Nucleus accumbens (tissue), 56 donors: ENCODE results near the gene ZNF746.
"Not testable (repeated sequence)": the region's sequence is repeated elsewhere in the genome, so short reads cannot be mapped to it uniquely, and the experiment has no call there.

Experiments
- DNase-seq, 56 donors: peaks; one replicate each; lab custom pipeline; 2025; lab: John Stamatoyannopoulos, UW

Gene ZNF746

GRCh38 chr7:149497467-149498261 is at the start of gene ZNF746:
ZNF746 (minus strand) TSS chr7:149497809; CDS start chr7:149497536, 273 bp downstream.
- peak in 43 of 56 donors; percentile 14 to 76 (median 50) for DNase-seq

DNA sequence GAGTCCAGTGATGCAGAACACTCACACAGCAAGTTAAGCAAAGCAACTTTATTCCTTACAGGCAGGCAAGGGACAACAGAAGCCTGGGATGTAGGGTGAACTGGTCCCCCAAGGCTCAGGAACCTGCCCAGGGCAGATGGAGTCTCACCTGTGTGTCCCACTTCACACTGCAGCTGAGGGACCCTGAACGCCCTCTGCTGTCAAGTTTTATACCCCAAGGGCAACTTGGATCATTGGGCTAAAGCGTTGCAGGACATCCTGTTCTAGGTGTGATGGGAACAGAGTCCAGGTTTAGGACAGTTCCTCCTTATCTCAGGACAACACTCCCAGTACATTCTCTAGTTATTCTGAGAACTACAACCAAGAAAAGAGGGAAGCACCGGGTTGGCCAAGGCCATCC is 49.5 kb upstream of the ZNF746 start:
- DNase-seq = no peak

- DNase-seq = no peak
Measured at GRCh38 chr7:149546331-149546730, 48.7 kb upstream of the ZNF746 start.

GRCh38 chr7:149544028-149544427 is 46.4 kb upstream of the ZNF746 start:
- no peak for DNase-seq

- no peak for DNase-seq
Measured at GRCh38 chr7:149532654-149533053, 35.0 kb upstream of the ZNF746 start.

DNA sequence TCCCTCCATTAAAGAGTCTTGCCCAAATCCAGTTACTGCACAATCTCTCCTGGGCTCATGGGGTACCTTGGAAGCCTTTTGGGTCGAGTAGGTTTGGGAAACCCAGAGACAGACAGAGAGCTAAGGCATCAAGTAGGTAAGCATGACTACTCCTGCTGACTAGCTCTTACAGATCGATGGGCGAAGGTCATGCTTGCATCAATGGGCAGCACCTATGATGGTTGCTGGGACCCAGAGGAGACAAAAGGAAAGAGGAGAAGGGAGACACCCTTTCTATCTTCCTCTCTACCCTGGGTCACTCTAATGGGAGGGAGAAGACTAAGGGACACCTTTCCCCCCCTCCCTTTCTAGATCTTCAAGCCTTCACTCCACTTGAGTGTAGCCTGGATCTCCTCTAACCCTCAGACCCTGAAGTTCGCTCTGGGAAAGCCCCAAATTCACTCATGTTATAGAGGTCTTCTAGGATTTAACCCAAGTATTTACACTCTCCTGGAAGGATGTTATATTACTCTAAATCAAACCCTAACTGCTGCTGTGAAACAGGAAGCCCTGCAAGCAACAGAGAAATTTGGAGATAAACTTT is 31.6 kb upstream of the ZNF746 start:
- no peak for DNase-seq

GRCh38 chr7:149527414-149527813 is 29.8 kb upstream of the ZNF746 start:
- DNase-seq = no peak

DNA sequence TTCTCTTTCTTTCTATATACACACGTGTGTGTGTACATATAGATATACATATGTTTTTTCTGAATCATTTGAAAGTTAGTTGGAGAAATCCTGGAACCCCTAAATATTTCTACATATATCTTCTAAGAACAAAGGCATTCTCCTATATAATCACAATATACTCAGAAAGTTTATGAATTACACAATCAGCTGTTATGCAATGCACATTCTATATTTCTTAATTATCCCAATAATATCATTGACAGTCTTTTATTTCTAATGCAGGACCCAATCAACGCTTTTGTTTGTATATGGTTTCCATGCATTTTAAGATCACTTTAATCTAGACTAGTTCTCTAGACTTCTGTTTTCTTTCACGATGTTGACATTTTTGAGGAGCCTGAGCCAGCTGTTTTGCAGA is 27.7 kb upstream of the ZNF746 start:
- DNase-seq = no peak

GRCh38 chr7:149524394-149524793 is 26.8 kb upstream of the ZNF746 start:
- no peak for DNase-seq

GRCh38 chr7:149510248-149510647 is 12.6 kb upstream of the ZNF746 start:
- no peak for DNase-seq

DNA sequence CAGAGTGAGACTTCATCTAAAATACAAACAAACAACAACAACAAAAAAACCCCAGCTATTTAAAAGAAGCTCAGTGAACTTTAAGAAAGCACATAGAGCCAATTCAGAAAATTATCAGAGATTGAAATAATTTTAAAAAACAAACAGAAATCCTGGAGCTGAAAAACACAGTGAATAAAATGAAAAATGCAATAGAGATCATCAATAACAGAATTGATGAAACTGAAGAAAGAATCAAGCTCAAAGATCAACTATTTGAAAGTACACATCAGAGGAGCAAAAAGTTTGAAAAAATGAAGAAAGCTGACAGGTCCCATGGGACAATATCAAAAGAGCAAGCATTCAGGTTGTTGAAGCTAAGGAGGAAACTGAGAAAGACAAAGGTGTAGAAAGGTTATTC is 12.2 kb upstream of the ZNF746 start:
- no peak for DNase-seq

DNA sequence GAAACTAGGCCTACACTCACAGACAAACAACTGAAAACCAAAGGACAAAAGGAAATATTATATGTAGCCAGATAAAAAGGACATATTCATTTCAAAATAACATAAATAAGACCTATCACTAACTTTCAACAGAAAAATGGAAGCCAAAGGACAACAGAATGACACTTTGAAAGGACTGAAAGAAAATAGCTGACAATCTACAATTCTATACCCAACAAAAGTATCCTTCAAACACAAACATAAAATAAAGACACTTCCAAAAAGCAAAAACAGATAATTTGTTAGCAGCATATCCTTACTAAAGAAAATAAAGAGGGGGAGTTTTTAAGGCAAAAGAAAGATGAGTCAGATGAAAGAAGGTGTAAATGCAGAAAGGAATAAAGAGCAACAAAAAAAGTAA is 7.9 kb upstream of the ZNF746 start:
- no peak for DNase-seq

- no peak for DNase-seq
Measured at GRCh38 chr7:149501651-149502050, 4.0 kb upstream of the ZNF746 start.

DNA sequence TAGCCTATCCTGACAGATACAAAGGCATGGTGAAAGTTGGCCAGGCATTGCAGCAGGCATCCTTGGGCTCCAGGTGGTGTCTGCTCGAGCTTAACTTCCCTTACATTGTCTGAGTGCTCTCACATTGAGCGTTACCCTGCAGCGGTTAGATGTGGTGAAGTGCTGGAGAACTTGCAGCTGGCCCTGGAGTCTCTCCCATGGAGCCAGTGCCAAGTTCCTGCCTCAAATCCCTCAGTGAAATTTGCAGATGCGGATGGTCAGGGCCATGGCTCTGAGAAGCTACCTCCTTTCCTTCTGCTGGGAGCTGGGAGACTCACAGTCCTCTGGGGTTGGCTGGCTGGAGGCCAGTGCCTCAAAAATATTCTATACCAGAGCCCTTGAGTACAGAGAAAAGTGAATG is 3.3 kb upstream of the ZNF746 start:
- DNase-seq = no peak

DNA sequence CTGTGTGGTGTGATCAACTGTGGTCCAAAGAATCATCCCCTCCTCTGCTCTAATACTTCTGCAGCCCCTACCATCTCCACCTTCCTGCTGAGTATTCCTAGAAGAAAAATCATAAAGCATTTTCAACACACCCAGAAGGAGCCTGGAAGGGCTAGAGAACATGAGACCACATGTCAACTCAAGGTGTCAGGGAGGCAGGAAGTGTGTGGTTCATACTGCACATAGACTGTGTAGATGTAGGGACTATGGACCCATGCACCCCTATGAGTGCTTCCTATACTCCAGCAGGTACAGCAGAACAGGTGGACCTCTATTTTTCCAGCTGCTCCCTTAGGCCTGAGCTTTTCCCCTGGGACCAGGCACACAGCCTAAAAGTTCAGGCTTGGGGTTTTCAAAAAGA is 2.6 kb upstream of the ZNF746 start:
- DNase-seq = no peak

DNA sequence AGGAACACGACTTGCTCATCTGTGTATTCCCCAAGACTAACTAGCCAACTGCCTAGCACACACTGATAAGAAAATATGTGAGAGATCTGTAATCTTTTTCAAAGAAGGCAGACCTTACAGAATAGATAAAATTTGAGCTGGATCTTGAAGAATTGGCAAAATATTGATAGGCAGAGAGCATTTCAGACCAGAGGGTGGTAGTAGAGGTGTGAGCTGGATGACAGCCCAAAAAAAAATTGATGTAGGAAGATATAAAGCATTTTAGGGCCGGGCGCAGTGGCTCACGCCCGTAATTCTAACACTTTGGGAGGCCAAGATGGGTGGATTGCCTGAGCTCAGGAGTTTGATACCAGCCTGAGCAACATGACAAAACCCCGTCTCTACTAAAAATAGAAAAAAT is 1.2 kb upstream of the ZNF746 start:
- DNase-seq = no peak

DNA sequence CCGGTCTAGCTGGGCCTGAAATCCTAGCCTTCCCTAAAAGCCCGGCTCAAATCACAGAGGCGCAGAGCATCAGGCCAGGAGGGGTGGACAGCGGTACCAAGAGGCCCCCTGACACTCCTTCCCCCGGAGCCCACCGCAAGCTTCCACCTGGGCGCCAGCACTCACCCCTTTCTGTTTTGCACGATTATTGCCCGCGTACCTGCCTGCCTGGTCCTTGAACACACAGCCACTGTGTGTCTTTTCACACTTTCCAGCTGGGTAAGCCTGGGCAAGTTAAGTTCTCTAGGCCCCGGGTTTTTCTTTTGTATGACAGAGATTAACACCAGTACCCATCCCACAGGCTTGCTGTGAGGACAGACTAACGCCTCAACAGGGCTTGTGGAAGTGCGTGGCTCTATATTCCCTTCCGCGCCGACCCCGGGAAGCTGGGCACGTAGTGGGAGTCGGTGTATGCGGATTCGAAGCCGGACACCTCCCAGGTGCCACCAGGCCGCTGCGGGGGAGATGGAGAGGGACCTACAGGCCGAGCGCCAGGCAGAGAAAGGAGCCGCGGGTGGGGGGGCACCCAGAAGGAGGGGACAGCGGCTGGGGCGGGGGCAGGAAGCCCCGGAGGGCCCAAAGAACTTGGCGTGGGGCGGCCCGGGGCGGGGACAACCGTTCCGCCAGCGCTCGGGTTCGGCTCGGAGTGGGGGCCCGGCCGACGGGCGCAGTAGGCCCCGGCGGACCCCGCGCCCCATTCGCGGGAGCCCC is 792 bp downstream of the ZNF746 start:
- peak in 25 of 56 donors; percentile 7 to 68 (median 31) for DNase-seq

DNA sequence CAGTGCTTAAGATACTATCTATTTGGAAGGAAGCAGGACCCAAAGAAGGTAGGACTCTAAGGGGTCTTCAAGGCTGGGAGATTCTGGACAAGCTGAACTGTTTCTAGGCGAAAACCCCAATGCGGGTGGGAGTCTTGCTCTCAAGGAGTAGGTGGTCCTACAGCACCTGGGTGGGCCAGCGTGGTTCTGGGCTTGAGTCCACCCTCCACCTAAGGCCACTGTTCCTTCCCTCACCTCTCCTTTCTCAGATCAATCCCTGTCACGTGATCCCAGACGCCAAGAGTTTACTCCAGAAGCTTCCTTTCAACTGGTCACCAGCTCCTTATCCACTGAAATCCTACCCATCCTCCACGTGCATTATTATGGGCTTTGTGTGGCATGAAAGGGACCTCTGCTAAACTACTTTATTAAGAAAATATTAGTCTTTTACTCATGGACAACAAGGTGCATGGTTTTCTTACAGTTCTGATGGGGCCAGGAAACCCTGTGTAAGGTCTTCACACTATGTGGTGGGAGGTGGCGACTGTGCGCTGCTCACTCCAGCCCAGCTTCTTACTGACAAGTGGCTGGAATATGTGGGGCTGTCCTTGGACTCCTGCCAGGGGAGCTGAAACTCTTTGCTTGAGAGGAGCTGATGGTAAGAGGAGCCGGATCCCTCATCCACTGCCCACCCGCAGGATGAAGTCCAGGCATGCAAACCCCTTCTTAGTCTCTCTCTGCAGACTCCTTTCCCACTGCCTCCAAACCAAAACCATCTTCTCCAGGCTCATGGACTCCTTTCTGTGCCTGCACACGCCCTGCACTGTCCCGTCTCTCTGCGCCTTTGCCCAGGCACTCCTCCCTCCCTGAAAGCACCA is 1.6 kb downstream of the ZNF746 start:
- DNase-seq = peak in 23 of 56 donors; percentile 8 to 72 (median 29)

- DNase-seq = peak in 1 of 56 donors; percentile 5
Measured at GRCh38 chr7:149494738-149495368, 2.8 kb downstream of the ZNF746 start.

DNA sequence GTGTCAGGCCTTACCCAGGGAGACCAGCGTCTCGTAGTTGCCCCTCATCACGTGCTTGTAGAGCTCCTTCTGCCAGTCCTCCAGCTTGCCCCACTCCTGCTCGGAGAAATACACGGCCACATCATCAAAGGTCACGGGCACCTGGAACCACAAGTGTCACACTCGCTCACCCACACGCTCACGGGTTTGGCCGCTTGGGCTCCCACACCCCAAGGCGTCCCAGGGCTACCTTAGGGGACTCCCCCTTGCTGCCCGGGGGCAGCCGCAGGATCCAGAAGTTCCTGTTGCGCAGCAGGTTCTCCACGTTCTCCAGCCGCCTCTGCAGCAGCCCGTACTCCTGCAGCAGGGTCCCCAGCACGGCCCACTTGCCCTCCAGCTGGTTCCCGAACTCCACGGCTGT is 3.6 kb downstream of the ZNF746 start:
- not testable (repeated sequence) for DNase-seq
